HTR-8/SVneo (cell line): Measurements from ENCODE around the gene CD7.

Source experiments
- DNase-seq: peaks from one replicate; pipeline ENCODE4 v3.0.0; 2011; ENCODE audit warnings: low spot score, mixed read lengths; ENCODE audit not compliant: insufficient read length
- FAIRE-seq: peaks from 2 replicates; lab custom pipeline; 2011; peaks lifted over from hg19 to GRCh38; lab: Jason Lieb, UNC

CD7 gene

DNA sequence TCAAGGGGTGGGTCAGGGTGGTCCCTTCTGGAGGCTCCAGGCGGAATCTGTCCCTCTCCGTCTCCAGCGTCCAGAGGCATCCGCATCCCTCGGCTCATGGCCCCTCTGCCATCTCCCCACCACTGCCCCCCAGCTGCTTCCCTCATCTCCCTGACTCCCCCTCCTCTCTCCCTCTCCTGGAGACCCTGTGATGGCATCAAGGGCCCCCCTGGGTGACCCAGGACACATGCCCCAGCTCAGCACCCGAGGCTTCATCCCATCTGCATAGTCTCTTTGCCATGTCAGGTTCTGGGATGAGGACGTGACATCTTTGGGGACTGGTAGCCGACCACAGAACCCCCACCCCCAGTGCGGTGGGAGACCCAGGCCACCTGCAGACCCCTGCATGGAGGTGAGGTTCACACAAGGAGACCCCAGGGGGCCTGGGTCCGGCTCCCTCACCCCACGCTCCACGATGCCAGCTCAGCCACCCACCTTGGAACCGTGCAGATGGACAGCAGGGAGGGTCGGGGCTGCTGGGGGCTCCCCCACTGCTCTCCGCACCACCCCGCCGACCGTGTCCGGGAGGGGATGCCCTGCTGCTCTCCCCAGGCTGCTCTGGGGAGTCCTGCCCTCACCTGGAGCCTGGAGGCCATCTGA is 12.4 kb upstream of the CD7 start:
- no peak for FAIRE-seq
- no peak for DNase-seq

DNA sequence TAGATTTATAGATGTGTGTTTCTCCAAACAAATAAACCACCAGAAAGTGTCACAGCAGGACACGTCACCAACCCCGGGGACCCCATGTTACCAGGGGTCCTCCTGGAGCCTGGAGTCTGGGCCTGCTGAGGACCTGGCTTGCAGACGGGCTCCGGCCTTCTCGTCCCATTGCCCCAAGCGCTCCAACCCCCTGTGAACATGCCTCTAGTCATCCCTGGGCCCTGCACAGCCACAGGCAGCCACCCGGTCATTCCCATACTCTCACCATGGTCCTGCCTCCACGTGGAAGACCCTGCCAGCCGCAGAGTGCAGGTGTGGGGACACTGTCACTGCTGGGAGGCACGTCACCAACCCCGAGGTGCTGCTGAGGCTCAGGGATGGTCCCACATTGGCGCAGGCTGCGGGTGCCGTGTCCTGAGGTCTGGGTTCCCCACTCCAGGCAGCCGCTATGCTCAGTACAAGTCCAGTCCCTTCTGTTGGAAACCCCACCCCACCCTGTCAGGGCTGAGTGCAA is 11.6 kb upstream of the CD7 start:
- FAIRE-seq (no peak), DNase-seq (no peak)

DNA sequence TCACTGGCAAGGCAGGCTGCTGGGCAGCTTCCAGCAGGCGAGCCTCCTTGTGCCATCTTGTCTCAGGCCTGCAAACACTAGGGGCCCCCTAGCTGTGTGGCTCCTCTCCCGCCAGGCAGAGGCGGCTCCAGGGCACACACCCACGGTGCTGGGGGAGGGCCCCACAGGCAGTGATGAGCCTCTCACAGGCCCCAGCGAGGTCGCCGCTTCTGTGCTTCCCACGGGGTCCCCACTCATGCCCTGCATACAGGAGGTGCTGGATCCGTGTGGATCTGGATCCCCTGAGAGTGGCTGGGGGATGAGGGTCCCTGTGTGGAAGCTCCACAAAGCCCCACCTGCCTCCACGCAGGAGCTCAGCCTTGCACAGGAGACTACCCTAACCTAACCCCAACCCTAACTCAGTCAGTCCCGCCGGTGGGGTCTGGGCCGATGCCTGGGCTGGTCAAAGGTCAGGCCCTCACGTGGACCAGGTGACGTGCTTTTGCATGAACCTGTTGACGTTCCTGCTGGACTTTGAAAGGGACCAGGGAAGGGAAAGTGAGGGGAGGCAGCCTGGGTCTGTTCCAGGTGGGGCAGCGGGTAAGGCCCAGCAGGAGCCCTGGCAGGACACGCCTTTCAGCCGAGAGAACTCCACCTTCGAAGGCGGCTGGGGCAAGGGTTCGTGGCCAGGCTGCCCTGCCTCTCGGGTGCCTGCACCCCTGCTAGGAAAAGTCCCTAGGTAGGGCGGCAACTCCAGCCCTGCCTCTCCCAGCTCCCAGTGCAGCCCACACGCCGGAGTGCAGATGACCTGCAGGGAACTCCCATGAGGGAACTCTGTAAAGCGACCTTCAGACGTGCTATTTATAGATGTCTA is 11.0 kb upstream of the CD7 start:
- DNase-seq (no peak), FAIRE-seq (no peak)

DNA sequence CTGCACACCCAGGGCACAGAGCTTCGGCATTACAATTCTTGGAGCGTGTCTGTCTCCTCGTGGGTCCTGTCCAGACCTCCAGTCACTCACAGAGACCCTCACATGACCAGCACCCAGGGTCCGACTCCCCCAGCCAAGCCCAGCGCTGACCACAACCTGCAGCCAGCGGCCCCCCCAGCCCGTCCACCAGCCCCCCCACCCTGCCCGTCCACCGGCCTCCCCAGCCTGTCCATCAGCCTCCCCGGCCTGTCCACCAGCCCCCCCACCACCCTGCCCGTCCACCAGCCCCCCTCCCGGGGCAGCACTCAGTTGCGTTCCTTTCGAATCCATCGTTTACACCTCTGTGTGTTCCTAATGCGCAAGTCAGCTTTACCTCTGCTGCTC is 10.3 kb upstream of the CD7 start:
- DNase-seq: no peak
- peak; percentile 31 for FAIRE-seq

DNA sequence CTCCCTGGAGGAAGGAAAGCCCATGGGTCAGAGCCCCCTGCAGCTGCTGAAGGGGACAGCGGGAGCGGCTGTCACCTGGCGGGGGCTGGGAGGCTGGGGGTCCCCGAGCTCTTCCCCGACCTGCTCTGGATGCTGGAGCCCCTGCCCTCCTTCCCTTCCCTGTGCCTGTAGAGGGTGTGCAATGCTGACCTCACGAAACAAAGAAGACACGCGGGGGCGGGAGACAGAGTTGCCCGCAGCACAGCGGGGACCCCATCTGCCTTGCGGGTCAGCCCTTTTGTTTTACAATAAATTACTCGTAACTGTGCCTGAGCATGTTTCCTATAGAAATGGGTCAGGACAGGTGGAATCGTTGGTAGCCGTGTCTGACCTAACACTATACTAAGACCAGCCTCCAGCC is 9.9 kb upstream of the CD7 start:
- FAIRE-seq: no peak
- no peak for DNase-seq

DNA sequence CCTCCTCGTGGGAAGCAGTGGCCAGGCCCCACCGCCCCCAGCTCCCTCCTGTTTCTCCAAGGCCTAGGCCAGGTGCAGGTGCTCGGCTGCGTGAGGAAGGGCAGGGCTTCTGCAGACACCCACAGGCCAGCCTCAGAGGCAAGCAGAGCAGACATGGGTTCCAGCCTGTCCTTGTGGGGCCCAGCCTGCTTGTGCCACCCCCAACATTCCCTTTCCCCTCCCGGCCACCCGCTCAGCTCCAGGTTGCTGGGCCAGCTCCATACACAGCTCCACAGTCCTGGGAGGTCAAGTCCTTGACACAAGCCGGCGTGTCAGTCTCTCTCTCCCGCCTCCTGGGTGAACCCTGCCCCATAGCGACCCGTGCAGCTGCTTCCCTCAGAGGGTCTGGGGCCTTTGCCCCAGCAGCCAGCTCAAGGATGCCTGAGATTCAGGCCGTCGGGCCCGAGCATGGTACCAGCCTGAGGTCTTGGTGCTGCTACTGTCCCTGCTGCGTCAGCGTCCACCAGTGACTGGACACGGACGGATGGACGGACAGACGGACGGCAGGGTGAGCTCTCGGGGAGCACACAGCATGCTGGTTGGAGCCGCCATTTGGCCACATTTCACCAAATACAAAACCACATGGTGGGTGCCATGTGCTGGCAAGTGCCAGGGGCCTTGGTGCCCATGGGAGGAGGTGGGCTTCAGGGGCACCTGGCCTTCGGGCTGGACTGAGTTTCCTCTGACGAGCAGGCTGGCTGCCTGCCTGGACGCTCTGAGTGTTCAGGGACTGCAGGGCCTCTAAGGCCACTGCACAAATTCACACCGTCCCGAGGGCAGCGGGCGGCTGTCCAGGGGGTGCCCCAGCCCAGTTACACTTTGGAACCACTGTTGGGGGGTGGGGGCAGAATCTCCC is 8.1 kb upstream of the CD7 start:
- FAIRE-seq (no peak), DNase-seq (no peak)

DNA sequence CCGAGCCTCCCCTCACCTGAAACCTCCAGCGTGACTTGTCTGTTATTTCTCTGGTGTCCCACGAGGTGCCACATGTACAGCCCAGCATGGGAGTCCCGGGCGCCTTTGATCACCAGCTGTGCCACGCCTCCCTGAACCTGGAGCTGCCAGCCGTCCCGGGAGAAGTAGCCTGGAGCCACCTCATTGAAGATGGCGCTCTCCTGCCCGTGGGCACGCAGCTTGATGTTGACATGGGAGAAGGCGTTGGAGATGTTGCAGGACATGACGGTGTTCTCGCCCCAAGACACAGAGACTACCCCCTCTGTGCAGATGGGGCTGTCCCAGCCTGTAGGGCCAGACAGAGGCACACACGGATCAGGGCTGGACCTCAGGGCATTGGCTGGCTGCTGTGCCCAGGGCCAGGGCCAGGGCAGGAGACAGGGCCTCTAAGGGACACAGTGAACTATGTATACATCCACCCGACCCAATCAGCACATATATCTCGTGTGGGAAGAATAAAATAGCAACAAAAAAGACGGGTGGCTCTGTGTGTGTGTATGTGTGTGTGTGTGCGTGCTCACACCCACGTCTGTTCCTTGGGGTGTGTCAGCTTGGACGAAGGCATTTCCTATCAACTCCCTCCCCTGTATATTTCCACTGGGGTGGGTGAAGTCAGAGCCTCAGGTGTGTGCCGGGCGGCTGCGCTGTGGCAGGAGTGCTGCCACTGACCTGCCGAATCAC is 7.3 kb upstream of the CD7 start:
- FAIRE-seq (no peak), DNase-seq (no peak)

DNA sequence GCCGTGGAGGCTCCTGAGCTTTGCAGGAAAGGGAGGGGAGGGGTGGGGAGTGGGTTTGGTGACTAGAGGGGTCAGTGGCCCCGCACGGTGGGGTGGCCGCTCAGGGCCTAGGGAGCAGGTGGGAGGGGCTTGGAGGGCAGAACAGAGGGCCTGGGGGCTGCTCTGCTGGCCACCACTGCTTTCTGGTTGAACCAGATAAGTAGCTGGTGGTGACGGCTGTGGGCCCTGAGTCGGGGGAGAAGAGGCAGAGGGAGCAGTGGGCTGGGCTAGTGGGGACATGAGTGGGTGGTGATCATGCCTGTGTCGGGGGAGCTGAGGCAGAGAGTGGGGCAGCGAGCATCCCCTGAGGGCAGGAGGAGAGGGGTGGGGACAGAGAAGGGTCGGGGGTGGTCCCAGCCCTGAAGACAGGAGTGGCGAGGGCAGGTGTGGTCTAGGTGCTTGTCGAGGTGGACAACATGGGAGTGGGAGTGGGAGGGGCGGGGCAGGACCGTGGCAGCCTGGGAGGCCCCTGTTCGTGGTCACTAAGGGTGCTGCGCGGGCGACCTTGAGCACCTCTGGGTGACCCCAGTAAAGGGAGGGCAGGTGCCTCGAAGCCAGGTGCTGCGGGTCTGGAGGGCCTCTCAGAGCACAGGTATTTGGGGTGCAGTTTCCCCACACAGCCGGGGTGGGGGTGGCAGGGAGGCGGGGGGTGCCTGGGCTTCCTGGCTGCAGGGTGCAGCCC is 6.3 kb upstream of the CD7 start:
- DNase-seq (no peak), FAIRE-seq (no peak)

DNA sequence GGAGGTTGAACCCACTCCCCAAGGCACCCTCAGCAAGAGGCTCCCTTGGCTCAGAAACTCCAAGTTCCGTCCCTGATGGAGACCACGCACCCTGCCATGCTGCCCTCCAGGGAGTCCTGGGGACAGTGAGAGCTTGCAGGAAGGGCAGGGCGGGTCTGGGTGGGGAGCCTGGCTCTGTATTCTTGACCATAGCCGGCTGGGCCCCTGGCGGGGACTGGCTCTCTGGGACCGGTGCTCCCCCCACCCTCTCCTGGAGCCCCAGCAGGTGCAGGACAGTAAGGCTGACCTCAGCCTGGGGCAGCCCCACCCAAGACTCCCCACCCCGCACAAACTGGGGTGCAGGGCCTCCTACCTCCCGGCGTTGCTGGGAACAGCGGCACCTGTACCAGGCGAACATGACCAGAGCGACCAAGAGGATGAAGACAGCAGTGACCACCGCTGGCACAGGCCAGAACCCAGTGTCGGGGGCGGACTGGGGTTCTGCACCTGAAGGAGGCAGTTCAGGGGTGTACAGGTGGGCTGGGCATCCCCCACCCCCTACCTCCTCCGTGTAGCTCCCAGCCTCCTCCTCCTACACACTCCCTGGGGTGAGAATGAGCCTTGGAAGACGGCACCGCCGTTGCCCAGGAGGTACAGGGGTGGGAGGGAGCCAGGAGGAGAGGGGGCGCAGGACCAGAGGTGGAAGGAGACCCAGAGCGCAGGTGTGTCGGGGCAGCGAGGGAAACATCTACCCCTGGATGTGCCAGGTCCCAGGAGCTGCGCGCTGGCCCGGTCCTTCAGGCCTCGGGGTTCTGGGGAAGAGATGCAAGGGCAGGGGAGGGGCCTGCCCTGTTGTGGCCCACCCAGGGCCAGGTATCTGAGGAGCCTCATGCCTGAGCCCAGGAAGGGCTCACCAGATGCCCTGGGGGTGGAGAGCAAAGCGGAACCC is 5.4 kb upstream of the CD7 start:
- DNase-seq (no peak), FAIRE-seq (no peak)

DNA sequence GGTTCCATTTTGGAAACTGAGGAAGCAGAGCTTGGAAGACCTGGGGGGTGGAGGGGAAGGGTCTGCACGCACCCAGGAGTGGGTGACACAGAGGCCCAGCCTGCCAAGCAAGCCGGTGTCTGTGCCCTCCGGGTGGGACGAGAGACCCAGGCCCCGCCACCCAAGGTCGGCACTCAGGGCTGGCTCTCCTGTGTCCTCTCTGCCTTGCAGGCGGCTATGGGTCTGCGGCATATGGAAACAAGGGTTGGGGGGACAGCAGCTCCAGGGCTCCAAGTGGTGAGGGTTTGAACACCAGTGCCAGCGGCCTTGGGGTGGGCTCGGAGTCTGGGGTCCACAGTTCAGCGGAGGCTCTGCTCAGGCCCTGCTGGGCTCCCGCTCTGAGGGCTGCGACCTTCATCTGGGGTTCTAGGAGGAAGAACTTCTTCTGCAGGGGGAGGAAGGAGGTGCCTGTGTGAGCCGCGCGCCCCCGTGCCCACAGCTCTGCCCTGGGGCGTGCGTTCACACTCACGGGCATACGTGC is 4.6 kb upstream of the CD7 start:
- DNase-seq (no peak), FAIRE-seq (no peak)

DNA sequence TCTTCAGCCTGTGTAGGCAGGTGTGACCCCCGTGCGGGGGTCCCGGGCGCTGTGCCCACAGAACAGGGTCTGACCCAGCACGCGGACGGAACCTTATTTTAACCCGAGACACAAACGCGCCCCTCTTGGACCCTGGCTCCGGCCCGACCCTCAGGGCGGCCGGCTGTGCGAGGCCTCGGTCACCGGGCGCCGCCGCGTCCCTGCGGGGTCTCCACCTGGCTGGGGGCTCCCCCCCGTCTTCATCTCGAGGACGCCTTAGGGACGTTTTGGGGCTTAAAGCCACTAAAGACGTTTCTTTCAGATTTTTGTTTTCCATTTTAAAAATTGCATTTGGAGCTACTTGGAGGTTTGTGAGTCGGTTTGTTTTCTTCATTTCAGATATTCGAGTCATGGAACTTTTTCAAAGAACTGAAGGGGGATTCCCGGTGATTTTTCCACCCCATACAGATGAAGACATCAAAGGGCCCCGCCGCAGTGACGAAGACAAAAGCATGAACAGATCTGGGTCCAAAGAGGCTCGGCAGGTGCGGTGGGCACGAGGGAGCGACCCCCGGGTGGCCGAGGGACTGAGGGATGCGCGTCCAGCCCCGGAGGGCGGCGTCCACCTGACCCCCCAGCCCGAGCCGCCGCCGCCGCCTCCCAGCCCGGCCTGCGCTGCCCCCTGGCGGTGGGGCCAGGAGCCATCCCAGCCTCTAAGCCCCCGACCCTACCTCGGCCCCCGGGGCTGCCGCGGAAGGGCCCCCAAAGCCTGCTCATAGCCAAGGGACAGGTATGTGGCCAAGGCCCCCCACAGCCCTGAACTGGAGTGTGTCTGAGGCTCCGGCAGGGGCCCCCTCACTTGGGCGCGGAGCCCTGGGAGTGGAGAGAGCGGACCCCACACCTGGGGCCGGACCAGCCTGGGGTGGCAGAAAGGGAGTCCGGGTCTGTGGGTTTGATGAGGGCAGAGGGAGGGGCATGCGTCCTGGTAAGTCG is 3.8 kb upstream of the CD7 start:
- FAIRE-seq (no peak), DNase-seq (peak; percentile 28)

DNA sequence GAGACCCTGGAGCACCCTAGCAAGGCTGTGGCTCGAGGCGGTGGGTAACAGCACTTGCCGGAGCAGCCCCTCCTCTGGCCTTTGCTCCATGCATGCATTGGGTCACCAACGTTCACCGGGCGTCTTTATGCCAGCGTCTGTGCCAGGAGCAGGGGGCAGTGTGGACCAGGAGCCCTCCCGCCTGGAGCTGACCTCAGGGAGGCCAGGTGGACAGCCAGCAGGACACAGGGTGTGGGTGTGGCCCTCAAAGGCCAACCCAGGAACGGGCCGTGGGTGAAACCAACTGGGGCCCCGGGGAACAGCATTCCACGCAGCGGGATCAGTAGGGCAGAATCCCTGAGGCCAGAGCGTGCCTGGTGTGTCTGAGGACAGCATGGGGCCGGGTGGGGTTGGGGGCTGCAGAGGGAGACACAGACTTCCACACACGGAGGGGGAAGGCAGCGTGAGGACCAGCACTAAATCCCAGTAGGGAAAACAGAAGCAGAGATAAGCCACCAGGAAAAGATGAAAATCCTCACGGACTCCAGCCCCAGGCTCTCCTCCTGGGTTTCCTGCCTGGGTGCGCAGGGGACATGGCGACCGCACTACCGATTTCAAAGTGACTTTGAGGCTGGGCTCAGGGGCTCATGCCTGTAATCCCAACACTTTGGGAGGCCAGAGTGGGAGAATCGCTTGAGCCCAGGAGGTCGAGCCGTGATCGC is 2.9 kb upstream of the CD7 start:
- no peak for FAIRE-seq
- DNase-seq: no peak

DNA sequence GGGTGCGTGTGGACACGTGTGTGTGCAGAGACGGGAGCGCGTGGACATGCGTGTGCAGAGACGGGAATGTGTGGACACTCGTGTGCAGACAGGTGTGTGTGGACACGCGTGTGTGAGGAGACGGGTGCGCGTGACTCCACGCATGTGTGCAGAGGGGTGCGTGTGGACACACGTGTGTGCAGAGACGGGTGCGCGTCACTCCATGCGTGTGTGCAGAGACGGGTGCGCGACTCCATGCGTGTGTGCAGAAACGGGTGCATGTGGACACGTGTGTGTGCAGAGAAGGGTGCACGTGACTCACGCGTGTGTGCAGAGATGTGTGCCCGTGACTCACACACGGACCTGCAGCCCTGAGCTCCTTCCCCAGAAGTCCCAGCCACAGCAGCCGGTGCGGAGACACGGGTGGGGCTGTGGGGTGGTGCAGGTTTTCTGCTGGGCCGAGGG is 2.2 kb upstream of the CD7 start:
- FAIRE-seq (no peak), DNase-seq (no peak)

DNA sequence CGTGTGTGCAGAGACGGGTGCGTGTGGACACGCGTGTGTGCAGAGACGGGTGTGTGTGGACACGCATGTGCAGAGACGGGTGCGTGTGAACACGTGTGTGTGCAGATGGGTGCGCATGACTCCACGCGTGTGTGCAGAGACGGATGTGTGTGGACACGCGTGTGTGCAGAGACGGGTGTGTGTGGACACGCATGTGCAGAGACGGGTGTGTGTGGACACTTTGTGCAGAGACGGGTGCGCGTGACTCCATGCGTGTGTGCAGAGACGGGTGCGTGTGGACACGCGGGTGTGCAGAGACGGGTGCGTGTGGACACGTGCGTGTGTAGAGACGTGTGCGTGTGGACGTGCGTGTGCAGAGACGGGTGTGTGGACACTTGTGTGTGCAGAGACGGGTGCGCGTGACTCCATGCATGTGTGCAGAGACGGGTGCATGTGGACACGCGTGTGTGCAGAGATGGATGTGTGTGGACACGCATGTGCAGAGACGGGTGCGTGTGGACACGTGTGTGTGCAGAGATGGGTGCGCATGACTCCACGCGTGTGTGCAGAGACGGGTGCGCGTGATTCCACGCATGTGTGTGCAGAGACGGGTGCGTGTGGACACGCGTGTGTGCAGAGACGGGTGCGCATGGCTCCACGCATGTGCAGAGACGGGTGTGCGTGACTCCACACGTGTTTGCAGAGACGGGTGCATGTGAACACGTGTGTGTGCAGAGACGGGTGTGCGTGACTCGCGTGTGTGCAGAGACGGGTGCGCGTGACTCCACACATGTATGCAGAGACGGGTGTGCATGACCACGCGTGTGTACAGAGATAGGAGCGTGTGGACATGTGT is 1.6 kb upstream of the CD7 start:
- no peak for DNase-seq
- FAIRE-seq: peak; percentile 91

DNA sequence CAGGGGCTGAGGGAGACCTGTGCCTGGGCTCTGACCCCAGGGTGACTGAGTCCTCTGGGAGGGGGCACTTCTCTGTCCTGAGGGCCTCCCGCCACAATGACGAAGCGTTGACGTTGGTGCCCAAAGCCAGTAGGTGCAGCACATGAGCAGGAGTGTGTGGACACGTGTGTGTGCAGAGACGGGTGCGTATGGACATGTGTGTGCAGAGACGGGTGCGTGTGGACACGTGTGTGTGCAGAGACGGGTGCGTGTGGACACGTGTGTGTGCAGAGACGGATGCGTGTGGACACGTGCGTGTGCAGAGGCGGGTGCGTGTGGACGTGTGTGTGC is 726 bp upstream of the CD7 start:
- FAIRE-seq (no peak), DNase-seq (no peak)
